Activated CD4-positive, alpha-beta T cell treated with anti-CD3 and anti-CD28 coated beads for 1 hour (primary cell): Measurements from ENCODE around the gene FAM83E.
A peak's percentile ranks its signal among the peaks of the same experiment; 100 is the strongest.
"Not testable (repeated sequence)": the region's sequence is repeated elsewhere in the genome, so short reads cannot be mapped to it uniquely, and the experiment has no call there.

Experiments used
- DNase-seq: peaks from one replicate; pipeline ENCODE4 v3.0.0-alpha.2; 2020

FAM83E gene

DNA sequence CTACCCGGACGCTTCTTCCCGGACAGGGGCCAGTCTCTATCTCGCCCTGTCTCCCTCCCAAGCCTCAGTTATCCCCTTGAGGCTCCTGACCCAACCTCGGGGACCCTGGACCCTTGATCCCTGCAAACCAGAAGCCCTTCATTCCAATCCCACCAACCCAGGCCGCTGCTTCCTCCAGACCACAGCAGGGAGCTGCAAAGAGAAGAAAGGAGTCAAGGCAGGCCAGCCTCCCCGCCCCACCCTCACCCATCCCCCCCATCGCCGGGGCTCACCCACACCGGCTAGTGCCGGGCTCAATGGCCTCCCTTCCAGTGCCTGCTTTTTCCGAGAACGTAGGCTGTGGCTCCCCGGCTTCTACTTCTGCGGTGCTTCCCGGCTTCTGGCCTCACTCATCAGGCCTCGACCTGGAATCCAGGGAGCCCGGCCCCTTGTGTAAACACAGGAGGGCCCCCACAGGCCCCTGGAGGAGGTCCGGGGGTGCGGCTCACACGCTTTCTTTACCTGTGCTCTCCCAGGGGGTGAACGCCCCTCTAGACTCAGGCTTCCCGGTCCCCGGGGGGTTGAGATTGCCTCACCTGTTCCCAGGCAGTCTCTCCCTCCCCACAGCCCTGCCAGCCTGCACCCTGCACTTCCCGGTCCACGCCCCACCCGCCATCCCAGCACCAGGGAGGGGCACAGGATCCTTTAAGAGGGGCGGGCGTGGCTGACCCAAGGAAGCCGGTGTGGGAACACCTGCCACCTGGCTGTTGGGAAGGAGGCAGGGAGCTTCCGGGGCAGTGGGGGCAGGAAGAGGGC, at the start of gene FAM83E:
Gene FAM83E, minus strand, starts transcription at position 641 of the 795 bp plus-strand sequence. CDS start 1,704 bp downstream, outside the sequence.
- no peak for DNase-seq

- DNase-seq = no peak
Observed at GRCh38 chr19:48664476-48664875, 49.6 kb upstream of the FAM83E start.

- DNase-seq = no peak
Observed at GRCh38 chr19:48663667-48664066, 48.8 kb upstream of the FAM83E start.

- DNase-seq = no peak
Observed at GRCh38 chr19:48661711-48662090, 46.8 kb upstream of the FAM83E start.

GRCh38 chr19:48660852-48661710, 46.2 kb upstream of the FAM83E start:
- peak; percentile 53 for DNase-seq

DNA sequence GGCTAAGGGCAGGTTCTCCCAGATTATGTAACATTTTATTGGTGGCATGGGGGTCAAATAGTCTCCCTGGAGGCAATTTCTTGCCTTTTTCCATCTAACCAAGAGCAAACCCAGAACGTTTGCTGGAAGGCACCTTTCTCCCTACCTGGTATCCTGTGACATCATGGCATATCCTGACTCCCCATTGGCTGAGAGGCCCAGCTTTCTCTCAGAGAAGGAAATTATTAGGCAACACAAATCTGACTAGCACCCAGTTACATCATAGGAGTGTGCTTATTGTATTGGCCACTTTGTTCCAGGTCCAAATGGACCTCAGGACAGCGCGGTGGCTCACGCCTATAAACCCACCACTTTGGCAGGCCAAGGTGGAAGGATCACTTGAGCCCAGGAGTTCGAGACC, 44.9 kb upstream of the FAM83E start:
- no peak for DNase-seq

DNA sequence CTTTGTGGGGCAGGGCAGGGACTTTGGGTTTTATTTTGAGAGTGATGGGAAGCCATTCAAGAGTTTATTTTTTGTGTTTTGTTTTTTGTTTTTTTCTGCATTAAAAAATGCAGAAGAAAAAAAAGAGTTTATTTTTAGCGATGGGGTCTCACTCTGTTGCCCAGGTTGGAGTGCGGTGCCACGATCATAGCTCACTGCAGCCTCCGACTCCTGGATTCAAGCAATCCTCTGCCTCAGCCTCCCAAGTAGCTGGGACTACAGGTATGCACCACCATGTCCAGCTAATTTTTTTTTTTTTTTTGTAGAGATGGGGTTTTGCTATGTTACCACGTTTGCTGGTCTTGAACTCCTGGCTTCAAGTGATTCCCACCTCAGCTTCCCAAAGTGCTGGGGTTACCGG, 43.6 kb upstream of the FAM83E start:
- no peak for DNase-seq

DNA sequence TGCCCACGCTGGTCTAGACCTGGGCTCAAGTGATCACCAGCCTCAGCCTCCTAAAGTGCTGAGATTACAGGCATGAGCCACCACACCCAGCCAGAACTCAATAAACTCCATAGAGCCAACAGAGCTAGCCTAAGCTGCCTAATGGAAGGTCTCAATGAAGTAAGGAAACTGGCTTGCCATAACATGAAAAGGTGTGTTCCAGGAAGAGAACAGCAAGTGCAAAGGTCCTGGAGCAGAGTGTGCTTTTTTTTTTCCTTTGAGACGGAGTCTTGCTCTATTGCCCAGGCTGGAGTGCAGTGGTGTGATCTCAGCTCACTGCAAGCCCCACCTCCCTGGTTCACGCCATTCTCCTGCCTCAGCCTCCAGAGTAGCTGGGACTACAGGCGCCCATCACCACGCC, 43.0 kb upstream of the FAM83E start:
- not testable (repeated sequence) for DNase-seq

DNA sequence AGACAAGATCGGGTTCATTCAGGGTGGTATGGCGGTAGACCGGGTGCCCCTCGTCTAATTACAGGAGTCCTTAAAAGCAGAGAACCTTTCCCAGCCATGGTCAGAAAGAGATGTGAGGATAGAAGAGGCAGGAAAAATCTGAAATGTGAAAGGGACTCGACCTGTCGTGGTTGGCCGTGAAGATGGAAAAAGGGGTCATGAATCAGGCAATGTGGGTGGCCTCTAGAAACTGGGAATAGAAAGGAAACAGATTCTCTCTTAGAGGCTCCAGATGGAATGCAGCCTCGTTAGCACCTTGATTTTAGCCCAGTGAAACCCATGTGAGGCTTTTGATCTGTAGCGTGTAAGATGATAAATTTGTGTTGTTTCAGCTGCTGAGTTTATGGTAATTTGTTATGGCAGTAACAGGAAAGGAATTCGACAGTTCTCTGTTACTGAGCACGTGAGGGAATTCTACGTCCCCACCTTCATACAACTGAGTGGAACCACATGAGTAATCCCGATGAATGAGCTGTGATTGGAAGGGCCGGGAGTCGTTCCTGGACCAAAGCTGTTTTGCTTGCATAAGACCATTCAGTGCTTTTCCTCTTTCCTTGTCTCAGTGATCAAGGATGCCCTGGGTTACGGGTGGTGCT, 42.1 kb upstream of the FAM83E start:
- no peak for DNase-seq

GRCh38 chr19:48654299-48655059, 39.6 kb upstream of the FAM83E start:
- DNase-seq = no peak

DNA sequence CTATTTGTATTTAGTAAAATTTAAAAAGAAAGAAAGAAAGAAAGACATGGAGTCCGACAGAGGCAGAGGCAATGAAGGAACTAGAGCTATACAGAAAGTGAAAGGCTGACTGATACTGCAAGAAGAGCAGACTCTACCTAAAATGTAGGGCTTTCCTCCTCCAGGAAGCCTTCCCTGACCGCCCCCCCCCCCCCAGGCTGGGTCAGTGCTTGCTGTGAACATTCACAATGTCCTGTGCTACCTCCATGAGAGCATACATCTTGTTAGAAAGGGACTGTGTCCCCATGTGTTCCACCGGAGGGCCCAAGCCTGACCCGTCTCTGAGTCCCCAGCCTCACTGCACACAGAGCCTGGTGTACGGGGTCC, 36.8 kb upstream of the FAM83E start:
- DNase-seq = no peak

GRCh38 chr19:48650974-48651682, 36.3 kb upstream of the FAM83E start:
- no peak for DNase-seq

DNA sequence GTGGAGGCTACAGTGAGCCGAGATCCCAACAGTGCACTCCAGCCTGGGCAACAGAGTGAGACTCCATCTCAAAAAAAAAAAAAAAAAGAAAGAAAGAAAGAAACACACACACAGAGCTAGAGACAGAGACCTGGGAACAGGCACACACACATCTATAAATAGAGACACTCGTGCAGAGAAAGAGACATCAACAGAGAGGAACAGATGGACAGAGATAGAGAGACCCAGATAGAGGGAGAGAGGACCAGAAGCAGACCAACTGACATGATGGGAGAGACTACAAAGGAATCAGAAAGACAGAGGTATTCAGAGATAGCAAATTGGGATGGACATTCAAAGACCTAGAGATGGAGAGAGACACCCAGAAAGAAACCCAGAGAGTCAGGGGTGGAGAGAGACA, 33.3 kb upstream of the FAM83E start:
- DNase-seq = no peak

DNA sequence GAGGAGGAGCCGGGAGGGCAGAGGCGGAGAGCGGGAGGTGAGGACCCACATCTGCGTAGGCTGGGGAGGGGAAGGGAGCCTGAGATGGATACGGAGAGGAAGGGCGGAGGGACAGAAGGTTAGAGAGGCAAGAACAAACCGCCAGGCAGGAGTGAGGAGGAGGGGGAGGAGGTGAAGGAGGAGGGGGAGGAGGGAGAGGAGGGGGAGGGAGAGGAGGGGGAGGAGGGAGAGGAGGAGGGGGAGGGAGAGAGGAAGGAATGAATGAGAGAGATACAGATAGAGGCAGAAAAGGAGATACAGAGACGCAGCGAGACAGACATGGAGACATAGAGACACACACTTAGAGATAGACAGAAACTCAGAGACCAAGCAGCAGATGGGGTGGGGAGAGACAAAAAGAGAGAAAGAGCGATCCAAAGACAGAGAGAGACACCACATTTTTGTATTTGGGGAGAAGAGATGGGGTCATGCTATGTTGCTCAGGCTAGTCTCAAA, 31.9 kb upstream of the FAM83E start:
- no peak for DNase-seq

DNA sequence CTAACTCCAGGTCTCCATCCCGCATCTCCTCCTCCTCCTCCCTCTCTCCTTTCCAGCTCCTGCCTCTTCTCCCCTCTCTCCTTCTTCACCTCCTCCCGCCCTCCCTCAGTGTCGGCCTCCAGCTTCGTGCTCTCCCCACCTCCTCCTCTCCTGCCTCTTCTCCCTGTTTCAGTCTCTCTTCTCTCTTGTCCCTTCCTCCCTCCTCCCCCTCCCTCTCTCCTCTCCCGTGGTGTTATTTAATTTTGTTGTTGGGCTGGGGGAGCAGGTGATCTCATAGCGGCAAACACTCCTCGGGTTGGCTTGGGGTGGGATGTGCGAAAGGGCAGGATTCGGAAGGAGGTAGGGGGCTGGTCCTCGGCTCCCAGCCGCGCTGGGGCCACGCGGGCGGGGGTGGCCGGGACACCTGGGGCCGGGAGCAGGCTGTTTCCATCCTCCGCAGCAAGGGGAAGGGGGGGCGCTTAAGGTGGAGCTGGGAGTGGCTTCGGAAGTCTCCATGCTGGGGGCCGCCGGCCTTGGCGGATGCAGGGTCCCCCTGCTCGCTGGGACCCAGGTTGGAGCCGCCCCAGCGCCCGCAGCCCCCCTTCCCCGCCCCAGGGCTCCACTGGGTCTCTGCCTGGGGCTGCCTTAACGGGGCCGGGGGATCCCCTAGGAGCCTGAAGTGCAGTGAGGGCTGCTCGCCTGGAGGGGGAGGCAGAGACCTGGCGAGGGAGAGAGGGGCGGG, 31.3 kb upstream of the FAM83E start, which contains the start of gene CA11:
Gene CA11, minus strand, starts transcription at position 187 of the 721 bp plus-strand sequence. CDS start 555 bp downstream, outside the sequence.
- DNase-seq = peak; percentile 86

GRCh38 chr19:48645620-48646000, 30.7 kb upstream of the FAM83E start:
- DNase-seq = no peak

DNA sequence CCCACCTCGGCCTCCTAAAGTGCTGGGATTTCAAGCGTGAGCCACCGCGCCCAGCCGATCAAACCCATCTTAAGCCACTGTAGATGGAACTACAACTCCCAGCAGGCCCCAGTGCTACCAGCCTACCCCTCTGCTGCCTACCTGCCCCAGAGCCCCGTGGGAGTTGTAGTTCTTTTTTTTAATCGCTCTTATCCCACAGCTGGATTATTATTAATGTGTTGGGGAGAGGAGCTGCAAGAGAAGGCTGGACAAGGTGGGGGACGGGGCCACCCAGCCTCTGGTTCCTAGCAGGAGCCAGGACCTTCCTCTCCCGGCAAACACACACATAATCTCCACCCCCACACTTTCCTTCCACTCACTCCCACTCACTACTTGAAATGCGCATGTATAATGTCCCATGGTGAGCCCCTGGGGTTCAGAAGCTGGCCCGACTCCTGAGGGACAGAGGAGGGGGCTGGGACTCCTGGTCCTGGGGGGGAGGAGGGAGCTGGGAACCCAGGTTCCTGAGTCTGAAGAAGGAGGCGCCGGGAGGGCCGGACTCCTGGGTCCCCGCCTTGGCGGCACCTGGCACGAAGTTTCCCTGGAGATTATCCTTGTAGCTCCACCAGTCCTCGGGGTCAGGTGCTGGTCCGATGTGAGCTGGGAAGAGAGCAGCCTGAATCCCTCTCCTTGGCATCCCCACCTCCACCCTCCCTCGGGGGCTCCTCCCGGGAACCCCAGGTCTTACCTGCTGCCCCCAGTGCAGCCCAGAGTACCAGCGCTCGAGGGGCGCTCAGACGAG, 30.2 kb upstream of the FAM83E start:
- peak; percentile 65 for DNase-seq

GRCh38 chr19:48644355-48644754, 29.5 kb upstream of the FAM83E start:
- no peak for DNase-seq

GRCh38 chr19:48642862-48643261, 28.0 kb upstream of the FAM83E start:
- DNase-seq = no peak

DNA sequence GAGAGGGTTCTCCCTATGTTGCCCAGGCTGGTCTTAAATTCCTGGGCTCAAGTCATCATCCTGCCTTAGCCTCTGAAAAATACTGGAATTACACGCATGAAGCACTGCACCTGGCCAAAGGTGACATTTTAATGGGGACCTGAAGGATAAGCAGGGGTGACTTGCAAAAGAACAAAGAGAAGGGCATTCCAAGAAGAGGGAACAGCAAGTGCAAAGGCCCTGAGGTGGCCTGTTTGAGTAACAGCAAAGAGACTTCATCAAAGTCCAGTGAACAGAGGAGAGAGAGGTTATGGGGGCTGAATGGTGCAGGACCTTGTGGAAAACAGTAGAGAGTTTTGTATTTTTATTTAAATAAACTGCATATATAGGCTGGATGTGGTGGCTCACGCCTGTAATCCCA, 27.0 kb upstream of the FAM83E start:
- no peak for DNase-seq
